ENCODE data around the gene GPAT2. TPM values are rescaled to one million over a fixed set of nuclear protein-coding genes. Genes with fewer than 3 reads are reported as not detected.
"Not testable (repeated sequence)": the region's sequence is repeated elsewhere in the genome, so short reads cannot be mapped to it uniquely, and the experiment has no call there.

GPAT2 gene
- total RNA-seq, 6 experiments from 2014 or later, result 0.39 to 2.0 (median 0.90) TPM; not detected in 2

GRCh38 chr2:95992520-95993272 is 42.0 kb downstream of the GPAT2 start:
- intact Hi-C loops (cut with DNase I); H3K27me3 ChIP-seq; H3K36me3 ChIP-seq; H3K4me1 ChIP-seq; H3K9me3 ChIP-seq: not testable (repeated sequence)
- WGBS (ENCODE audit: insufficient coverage, low coverage, low lambda C conversion rate, missing lambda C conversion rate), result 14% methylated on average over 9 of the region's 34 CpGs
- ATAC-seq (peak; percentile 88 to 94 (median 88)), DNase-seq (peak in 2 of 3 donors; percentile 58 to 64)
- peak overlapping the region; percentile 19 to 83 (median 61) for H3K27ac ChIP-seq
- TF ChIP-seq, protein P1, sequence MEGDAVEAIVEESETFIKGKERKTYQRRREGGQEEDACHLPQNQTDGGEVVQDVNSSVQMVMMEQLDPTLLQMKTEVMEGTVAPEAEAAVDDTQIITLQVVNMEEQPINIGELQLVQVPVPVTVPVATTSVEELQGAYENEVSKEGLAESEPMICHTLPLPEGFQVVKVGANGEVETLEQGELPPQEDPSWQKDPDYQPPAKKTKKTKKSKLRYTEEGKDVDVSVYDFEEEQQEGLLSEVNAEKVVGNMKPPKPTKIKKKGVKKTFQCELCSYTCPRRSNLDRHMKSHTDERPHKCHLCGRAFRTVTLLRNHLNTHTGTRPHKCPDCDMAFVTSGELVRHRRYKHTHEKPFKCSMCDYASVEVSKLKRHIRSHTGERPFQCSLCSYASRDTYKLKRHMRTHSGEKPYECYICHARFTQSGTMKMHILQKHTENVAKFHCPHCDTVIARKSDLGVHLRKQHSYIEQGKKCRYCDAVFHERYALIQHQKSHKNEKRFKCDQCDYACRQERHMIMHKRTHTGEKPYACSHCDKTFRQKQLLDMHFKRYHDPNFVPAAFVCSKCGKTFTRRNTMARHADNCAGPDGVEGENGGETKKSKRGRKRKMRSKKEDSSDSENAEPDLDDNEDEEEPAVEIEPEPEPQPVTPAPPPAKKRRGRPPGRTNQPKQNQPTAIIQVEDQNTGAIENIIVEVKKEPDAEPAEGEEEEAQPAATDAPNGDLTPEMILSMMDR (IDR thresholded peaks at IDR 0.05), result peak; percentile 74 to 99 (median 86)
- peak overlapping the region; percentile 44 to 65 (median 62) for H3K4me3 ChIP-seq

DNA sequence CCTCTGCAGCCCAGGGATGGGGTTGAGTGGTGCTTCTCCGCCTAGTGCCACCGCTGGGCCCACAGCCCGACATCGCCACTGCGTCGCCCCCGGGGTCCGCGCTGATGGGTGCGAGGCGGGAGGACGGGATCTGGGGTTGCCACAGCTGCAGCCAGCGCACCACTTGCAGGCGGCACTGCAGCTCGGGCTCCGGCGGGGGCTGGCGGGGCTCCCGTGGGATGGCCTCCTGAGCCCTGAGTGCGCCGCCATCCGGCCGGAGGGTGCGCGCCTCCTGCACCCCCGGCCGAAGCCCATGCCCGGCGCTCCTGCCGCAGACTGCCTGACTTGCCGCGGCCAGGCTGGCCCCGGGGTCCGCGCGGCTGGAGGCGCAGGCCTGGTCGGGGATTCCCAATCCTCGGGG is 42.6 kb downstream of the GPAT2 start:
- no CpG with 5 or more reads among the region's 39 CpGs for WGBS (ENCODE audit: insufficient coverage, low coverage, low lambda C conversion rate, missing lambda C conversion rate)
- intact Hi-C loops (cut with DNase I), result not testable (repeated sequence)

GRCh38 chr2:95991351-95992094 is 43.2 kb downstream of the GPAT2 start, which contains the start of gene ANKRD36C:
ANKRD36C (minus strand) TSS chr2:95991824; CDS start chr2:95991708, 116 bp downstream.
- H3K27me3 ChIP-seq; H3K9me3 ChIP-seq; H3K4me1 ChIP-seq; H3K36me3 ChIP-seq; intact Hi-C loops (cut with DNase I): not testable (repeated sequence)
- ATAC-seq (peak; percentile 91 to 98 (median 93)), DNase-seq (peak in 2 of 3 donors; percentile 49 to 61)
- TF ChIP-seq POLR2A (IDR thresholded peaks at IDR 0.05), result peak; percentile 45
- Histone ChIP-seq H3K4me3 (peak within 1 kb of the TSS; percentile 52 to 65 (median 62)), H3K27ac (peak within 1 kb of the TSS; percentile 74 to 83 (median 74))
- WGBS (ENCODE audit: insufficient coverage, low coverage, low lambda C conversion rate, missing lambda C conversion rate), result 1% methylated on average over 16 of the region's 56 CpGs

More for the DNA sequence above, 42.6 kb downstream of the GPAT2 start:
- not testable (repeated sequence) for H3K9me3 ChIP-seq, H3K36me3 ChIP-seq, DNase-seq, H3K4me1 ChIP-seq, H3K27me3 ChIP-seq
- peak; percentile 62 to 80 (median 72) for ATAC-seq
- Histone ChIP-seq H3K27ac (peak overlapping the region in 2 of 3 donors; percentile 61 to 83), H3K4me3 (peak overlapping the region; percentile 44 to 65 (median 62))

GRCh38 chr2:95990884-95991283 is 43.8 kb downstream of the GPAT2 start:
- H3K9me3 ChIP-seq; H3K27me3 ChIP-seq; H3K27ac ChIP-seq; intact Hi-C loops (cut with DNase I); H3K4me3 ChIP-seq; H3K36me3 ChIP-seq; DNase-seq; ATAC-seq; H3K4me1 ChIP-seq: not testable (repeated sequence)
- WGBS (ENCODE audit: insufficient coverage, low coverage, low lambda C conversion rate, missing lambda C conversion rate), result 5% methylated on average over 4 of the region's 6 CpGs

Small RNA genes lying within 50 kb of the gene (small RNA-seq; reads per million reads assigned to genes)
- gene RN7SL210P, result 0 reads per million in 2 experiments

Other genes with a start within 250 kb of the GPAT2 start
- gene ANKRD36C, start 43.1 kb downstream of the GPAT2 start, total RNA-seq, result 1 to 10 TPM; 2.8 to 8.4 (median 4.2) TPM
- 1 to 10 TPM; 1.7 to 8.1 (median 3.2) TPM for gene ADRA2B, start 81.7 kb upstream of the GPAT2 start, total RNA-seq
- gene ASTL, start 103.6 kb upstream of the GPAT2 start, total RNA-seq, result not detected
- gene DUSP2, start 110.5 kb upstream of the GPAT2 start, total RNA-seq, result 1 to 10 TPM in 5 of 6 experiments, under 1 TPM in 1; 0.44 to 2.5 (median 1.2) TPM
- gene STARD7, start 173.9 kb upstream of the GPAT2 start, total RNA-seq, result 10 to 100 TPM; 52.8 to 83.9 (median 65.4) TPM
- 10 to 100 TPM; 28.3 to 42.6 (median 32.8) TPM for gene TMEM127, start 231.1 kb upstream of the GPAT2 start, total RNA-seq
- gene CIAO1, start 231.3 kb upstream of the GPAT2 start, total RNA-seq, result 10 to 100 TPM; 39.8 to 80.3 (median 45.0) TPM

Data from right lobe of liver (tissue), 6 donors.